Ishikawa (cell line): ENCODE measurements around the gene TSPAN11.

Experiments used
- CEBPB ChIP-seq: IDR thresholded peaks from 2 replicates; pipeline ENCODE4 v1.6.1; 2012
- CREB1 ChIP-seq: IDR thresholded peaks from 2 replicates; pipeline ENCODE4 v1.6.1; 2012; ENCODE audit warnings: low read depth
- EGR1 ChIP-seq: IDR thresholded peaks from 2 replicates; pipeline ENCODE4 v1.6.1; 2012
- EP300 ChIP-seq: IDR thresholded peaks from 2 replicates; pipeline ENCODE4 v1.6.1; 2012; ENCODE audit warnings: borderline replicate concordance
- FOXM1 ChIP-seq: IDR thresholded peaks from 2 replicates; pipeline ENCODE4 v1.6.1; 2012; ENCODE audit warnings: low read depth, borderline replicate concordance
- MAX ChIP-seq: IDR thresholded peaks from 2 replicates; pipeline ENCODE4 v1.6.1; 2012
- NFIC ChIP-seq: IDR thresholded peaks from 2 replicates; pipeline ENCODE4 v1.6.1; 2012
- RAD21 ChIP-seq: IDR thresholded peaks from 2 replicates; pipeline ENCODE4 v1.6.1; 2012; ENCODE audit warnings: low read depth
- REST ChIP-seq: IDR thresholded peaks from 2 replicates; pipeline ENCODE4 v1.6.1; 2012; ENCODE audit warnings: low read depth, mild to moderate bottlenecking
- TAF1 ChIP-seq: IDR thresholded peaks from 2 replicates; pipeline ENCODE4 v1.6.1; 2012; ENCODE audit warnings: low read depth, mild to moderate bottlenecking
- TCF12 ChIP-seq: IDR thresholded peaks from 2 replicates; pipeline ENCODE4 v1.6.1; 2012; ENCODE audit warnings: low read depth
- TEAD4 ChIP-seq: IDR thresholded peaks from 2 replicates; pipeline ENCODE4 v1.6.1; 2012
- YY1 ChIP-seq: IDR thresholded peaks from 2 replicates; pipeline ENCODE4 v1.6.1; 2012; ENCODE audit warnings: low read depth
- ZBTB7A ChIP-seq: IDR thresholded peaks from 2 replicates; pipeline ENCODE4 v1.6.1; 2012; ENCODE audit warnings: low read depth
- TF ChIP-seq, protein P1 (sequence below): IDR thresholded peaks from 2 replicates; pipeline ENCODE4 v1.6.1; 2012

The TSPAN11 gene

GRCh38 chr12:30942486-30942885 is 15.9 kb downstream of the TSPAN11 start:
- TF ChIP-seq ZBTB7A: no peak

DNA sequence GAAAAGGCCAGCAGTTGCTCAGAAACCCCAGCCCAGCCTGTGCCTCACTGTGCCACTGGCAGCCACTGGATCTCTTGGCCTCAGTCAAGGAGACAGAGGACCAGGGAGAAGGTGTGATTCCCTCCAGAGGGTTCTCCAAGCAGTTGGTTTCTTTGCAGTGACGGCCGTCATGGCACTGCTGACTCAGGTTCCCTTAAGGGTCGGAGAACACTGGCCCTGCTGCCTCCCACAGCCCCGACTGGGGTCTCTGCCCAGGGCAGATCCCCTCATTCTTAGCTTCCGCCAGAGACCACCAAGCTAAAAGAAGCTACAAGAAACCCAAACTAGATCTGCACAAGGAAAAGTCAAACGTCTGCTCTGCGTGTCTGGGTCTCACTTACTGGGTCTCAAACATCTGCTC is 16.4 kb downstream of the TSPAN11 start:
- TF ChIP-seq MAX (no peak), TAF1 (no peak), RAD21 (no peak)

- TF ChIP-seq RAD21: no peak
- TF ChIP-seq EGR1: no peak
- TF ChIP-seq EP300: no peak
- no peak for TF ChIP-seq TEAD4
- TF ChIP-seq FOXM1: no peak
- TF ChIP-seq TCF12: no peak
- no peak for TF ChIP-seq YY1
- no peak for TF ChIP-seq MAX
- no peak for TF ChIP-seq TAF1
- TF ChIP-seq CREB1: no peak
- TF ChIP-seq REST: no peak
- no peak for TF ChIP-seq CEBPB
- TF ChIP-seq, protein P1, sequence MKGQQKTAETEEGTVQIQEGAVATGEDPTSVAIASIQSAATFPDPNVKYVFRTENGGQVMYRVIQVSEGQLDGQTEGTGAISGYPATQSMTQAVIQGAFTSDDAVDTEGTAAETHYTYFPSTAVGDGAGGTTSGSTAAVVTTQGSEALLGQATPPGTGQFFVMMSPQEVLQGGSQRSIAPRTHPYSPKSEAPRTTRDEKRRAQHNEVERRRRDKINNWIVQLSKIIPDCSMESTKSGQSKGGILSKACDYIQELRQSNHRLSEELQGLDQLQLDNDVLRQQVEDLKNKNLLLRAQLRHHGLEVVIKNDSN: no peak
- TF ChIP-seq ZBTB7A: no peak
- no peak for TF ChIP-seq NFIC
Observed at GRCh38 chr12:30945443-30946164, 19.1 kb downstream of the TSPAN11 start.

- TF ChIP-seq, protein P1: no peak
- TF ChIP-seq FOXM1 (no peak), CEBPB (no peak), MAX (no peak), TCF12 (no peak), YY1 (no peak), ZBTB7A (no peak), REST (no peak), CREB1 (no peak), EP300 (no peak), TAF1 (no peak), EGR1 (no peak), NFIC (no peak), TEAD4 (no peak), RAD21 (no peak)
Observed at GRCh38 chr12:30952015-30952414, 25.5 kb downstream of the TSPAN11 start.

- no peak for TF ChIP-seq REST
- no peak for TF ChIP-seq ZBTB7A
- TF ChIP-seq FOXM1: no peak
- TF ChIP-seq TCF12: no peak
- TF ChIP-seq, protein P1: no peak
- no peak for TF ChIP-seq NFIC
- TF ChIP-seq CEBPB: no peak
- no peak for TF ChIP-seq MAX
- no peak for TF ChIP-seq TEAD4
- no peak for TF ChIP-seq TAF1
- no peak for TF ChIP-seq YY1
- no peak for TF ChIP-seq EP300
- TF ChIP-seq CREB1: no peak
- no peak for TF ChIP-seq RAD21
- TF ChIP-seq EGR1: no peak
Observed at GRCh38 chr12:30953257-30953656, 26.7 kb downstream of the TSPAN11 start.
